Measurements from ENCODE around the gene SLC18A3. TPM values are rescaled to one million over a fixed set of nuclear protein-coding genes. Genes with fewer than 3 reads are reported as not detected.

The SLC18A3 gene
- total RNA-seq, 2 donors from 2014 or later, result not detected

GRCh38 chr10:49649936-49650723 lies 40.0 kb downstream of the SLC18A3 start:
- Histone ChIP-seq H3K36me3 (no peaks in the 10 kb centered on the region), H3K27me3 (replicated peaks; ENCODE audit: insufficient read depth) (no peaks in the 10 kb centered on the region), H3K27ac (no peak overlapping the region), H3K4me3 (no peak overlapping the region), H3K9me3 (no peaks in the 10 kb centered on the region), H3K4me1 (replicated peaks) (no peaks in the 10 kb centered on the region)
- intact Hi-C loops (cut with DNase I), result no loop called here
- TF ChIP-seq CTCF (IDR thresholded peaks at IDR 0.05) (no peak), POLR2AphosphoS5 (IDR thresholded peaks at IDR 0.05) (no peak), POLR2A (IDR thresholded peaks at IDR 0.05) (no peak)
- no peak for DNase-seq (ENCODE audit: low spot score)
- 66% methylated on average over 8 of the region's 8 CpGs for WGBS

GRCh38 chr10:49650724-49651034 lies 40.6 kb downstream of the SLC18A3 start:
- intact Hi-C loops (cut with DNase I), result no loop called here
- H3K9me3 ChIP-seq, result no peaks in the 10 kb centered on the region
- 80% methylated on average over 1 of the region's 1 CpG for WGBS
- TF ChIP-seq CTCF (IDR thresholded peaks at IDR 0.05), result no peak
- TF ChIP-seq POLR2A (IDR thresholded peaks at IDR 0.05), result no peak
- no peak for TF ChIP-seq POLR2AphosphoS5 (IDR thresholded peaks at IDR 0.05)
- no peak overlapping the region for H3K4me3 ChIP-seq
- H3K36me3 ChIP-seq, result no peaks in the 10 kb centered on the region
- no peaks in the 10 kb centered on the region for H3K27me3 ChIP-seq (replicated peaks; ENCODE audit: insufficient read depth)
- H3K27ac ChIP-seq, result no peak overlapping the region
- no peaks in the 10 kb centered on the region for H3K4me1 ChIP-seq (replicated peaks)
- no peak for DNase-seq (ENCODE audit: low spot score)

- DNase-seq (ENCODE audit: low spot score), result no peak
- WGBS, result 76% methylated on average over 15 of the region's 15 CpGs
- no peaks in the 10 kb centered on the region for H3K36me3 ChIP-seq
- no peaks in the 10 kb centered on the region for H3K27me3 ChIP-seq (replicated peaks; ENCODE audit: insufficient read depth)
- H3K9me3 ChIP-seq, result no peaks in the 10 kb centered on the region
- H3K4me1 ChIP-seq (replicated peaks), result no peaks in the 10 kb centered on the region
- no peak overlapping the region for H3K4me3 ChIP-seq
- TF ChIP-seq CTCF (IDR thresholded peaks at IDR 0.05) (no peak), POLR2A (IDR thresholded peaks at IDR 0.05) (no peak), POLR2AphosphoS5 (IDR thresholded peaks at IDR 0.05) (no peak)
- intact Hi-C loops (cut with DNase I), result no loop called here
- H3K27ac ChIP-seq, result no peak overlapping the region
These were observed 41.1 kb downstream of the SLC18A3 start for GRCh38 chr10:49651039-49651835.

GRCh38 chr10:49651917-49652316 lies 41.8 kb downstream of the SLC18A3 start:
- no peak overlapping the region for H3K27ac ChIP-seq
- H3K36me3 ChIP-seq, result no peaks in the 10 kb centered on the region
- no peak overlapping the region for H3K4me3 ChIP-seq
- no peak for TF ChIP-seq POLR2A (IDR thresholded peaks at IDR 0.05)
- no peak for TF ChIP-seq POLR2AphosphoS5 (IDR thresholded peaks at IDR 0.05)
- no peak for TF ChIP-seq CTCF (IDR thresholded peaks at IDR 0.05)
- no peaks in the 10 kb centered on the region for H3K4me1 ChIP-seq (replicated peaks)
- no peaks in the 10 kb centered on the region for H3K27me3 ChIP-seq (replicated peaks; ENCODE audit: insufficient read depth)
- no peaks in the 10 kb centered on the region for H3K9me3 ChIP-seq
- intact Hi-C loops (cut with DNase I), result no loop called here
- no peak for DNase-seq (ENCODE audit: low spot score)
- 75% methylated on average over 2 of the region's 2 CpGs for WGBS
